Liver (tissue), 9 donors: ENCODE measurements around the gene KCNN1. TPM values are rescaled to one million over a fixed set of nuclear protein-coding genes. Genes with fewer than 3 reads are reported as not detected.

Experiments
- DNase-seq: peaks from one replicate; pipeline ENCODE4 v3.0.0-alpha.2; 2017; ENCODE audit warnings: low spot score
- H3K27ac ChIP-seq, 2 donors: one replicate each; pipeline ENCODE4 v1.7.0; 2013; ENCODE audit warnings: inconsistent platforms in 2 of 2, low read length in 2 of 2, control low read depth in 1 of 2, low read depth in 1 of 2, mild to moderate bottlenecking in 1 of 2
- H3K27me3 ChIP-seq, 4 donors: one replicate each; pipeline versions ENCODE4 v1.6.1 to v1.7.0; 2013; ENCODE audit warnings: low read length in 3 of 4, inconsistent platforms in 1 of 4, mild to moderate bottlenecking in 1 of 4, moderate library complexity in 1 of 4; ENCODE audit not compliant: control insufficient read depth in 4 of 4, insufficient read depth in 4 of 4
- H3K36me3 ChIP-seq, 4 donors: one replicate each; pipeline versions ENCODE4 v1.6.1 to v1.7.0; 2013; ENCODE audit warnings: low read length in 3 of 4, mild to moderate bottlenecking in 3 of 4, low read depth in 1 of 4, moderate library complexity in 1 of 4; ENCODE audit not compliant: control insufficient read depth in 4 of 4, insufficient read depth in 3 of 4
- H3K4me1 ChIP-seq, 4 donors: one replicate each; pipeline versions ENCODE4 v1.6.1 to v1.7.0; 2013; ENCODE audit warnings: low read length in 3 of 4, mild to moderate bottlenecking in 3 of 4, moderate library complexity in 1 of 4; ENCODE audit not compliant: control insufficient read depth in 4 of 4, insufficient read depth in 4 of 4
- H3K4me3 ChIP-seq, 3 donors: one replicate each; pipeline versions ENCODE4 v1.6.1 to v1.7.0; 2013; ENCODE audit warnings: low read length in 3 of 3, control low read depth in 1 of 3, low read depth in 1 of 3, mild to moderate bottlenecking in 1 of 3
- H3K9ac ChIP-seq, 2 donors: one replicate each; pipeline ENCODE4 v1.7.0; 2013; ENCODE audit warnings: low read length in 2 of 2, mild to moderate bottlenecking in 2 of 2, moderate library complexity in 2 of 2, control low read depth in 1 of 2, low read depth in 1 of 2
- H3K9me3 ChIP-seq, 4 donors: one replicate each; pipeline versions ENCODE4 v1.6.1 to v1.7.0; 2013; ENCODE audit warnings: low read length in 3 of 4; ENCODE audit not compliant: control insufficient read depth in 4 of 4
- ATF3 ChIP-seq: IDR thresholded peaks from 2 replicates; pipeline ENCODE4 v1.6.1; 2016; ENCODE audit warnings: antibody characterized with exemption
- CTCF ChIP-seq: fragments of 150-350 bp; IDR thresholded peaks from 2 replicates; pipeline ENCODE4 v1.5.1; 2017; ENCODE audit warnings: improper control_type of control experiment, low read depth, low read length; ENCODE audit not compliant: missing input control
- EGR1 ChIP-seq, 2 donors: IDR thresholded peaks; 2 replicates each; pipeline ENCODE4 v1.6.1; 2016 to 2018; ENCODE audit warnings: antibody characterized with exemption in 2 of 2, low read depth in 2 of 2
- FOXA1 ChIP-seq: IDR thresholded peaks from 2 replicates; pipeline ENCODE4 v1.6.1; 2016; ENCODE audit warnings: antibody characterized with exemption
- FOXA2 ChIP-seq: IDR thresholded peaks from 2 replicates; pipeline ENCODE4 v1.6.1; 2016; ENCODE audit warnings: antibody characterized with exemption
- GABPA ChIP-seq, 2 donors: IDR thresholded peaks in 1 of 2; conservative IDR thresholded peaks in 1 of 2; 2 replicates each; pipeline ENCODE4 v1.6.1; 2016; ENCODE audit warnings: antibody characterized with exemption in 2 of 2, mild to moderate bottlenecking in 1 of 2, moderate library complexity in 1 of 2
- HNF4A ChIP-seq, 2 donors: conservative IDR thresholded peaks; 2 replicates each; pipeline ENCODE4 v1.6.1; 2016; ENCODE audit warnings: antibody characterized with exemption in 2 of 2, mild to moderate bottlenecking in 2 of 2
- HNF4G ChIP-seq: IDR thresholded peaks from 2 replicates; pipeline ENCODE4 v1.6.1; 2016; ENCODE audit warnings: antibody characterized with exemption
- JUND ChIP-seq, 2 donors: IDR thresholded peaks; 2 replicates each; pipeline ENCODE4 v1.6.1; 2016; ENCODE audit warnings: antibody characterized with exemption in 2 of 2
- MAX ChIP-seq: IDR thresholded peaks from 2 replicates; pipeline ENCODE4 v1.6.1; 2016; ENCODE audit warnings: antibody characterized with exemption
- NR2F2 ChIP-seq: IDR thresholded peaks from 2 replicates; pipeline ENCODE4 v1.6.1; 2016; ENCODE audit warnings: antibody characterized with exemption
- RAD21 ChIP-seq, 2 donors: IDR thresholded peaks; 2 replicates each; pipeline ENCODE4 v1.6.1; 2016; ENCODE audit warnings: antibody characterized with exemption in 2 of 2, mild to moderate bottlenecking in 2 of 2
- REST ChIP-seq: IDR thresholded peaks from 2 replicates; pipeline ENCODE4 v1.6.1; 2016; ENCODE audit warnings: antibody characterized with exemption, mild to moderate bottlenecking
- RXRA ChIP-seq, 2 donors: IDR thresholded peaks; 2 replicates each; pipeline ENCODE4 v1.6.1; 2017 to 2018; ENCODE audit warnings: antibody characterized with exemption in 2 of 2, mild to moderate bottlenecking in 1 of 2
- SP1 ChIP-seq: IDR thresholded peaks from 2 replicates; pipeline ENCODE4 v1.6.1; 2018; ENCODE audit warnings: antibody characterized with exemption, mild to moderate bottlenecking
- TAF1 ChIP-seq: conservative IDR thresholded peaks from 2 replicates; pipeline ENCODE4 v1.6.1; 2016; ENCODE audit warnings: antibody characterized with exemption, mild to moderate bottlenecking
- YY1 ChIP-seq: IDR thresholded peaks from 2 replicates; pipeline ENCODE4 v1.6.1; 2016; ENCODE audit warnings: antibody characterized with exemption, mild to moderate bottlenecking
- ZBTB33 ChIP-seq: IDR thresholded peaks from 2 replicates; pipeline ENCODE4 v1.6.1; 2016; ENCODE audit warnings: antibody characterized with exemption
- WGBS: extraction: QIAGEN DNeasy Blood & Tissue Kit; methylation state at CpG from one replicate; pipeline ENCODE4 v1.1.7; 2013; 5-methylcytosine and 5-hydroxymethylcytosine counted together
- polyA plus RNA-seq, 2 donors: library from polyadenylated mRNA; stranded (reverse) in 1 of 2; unstranded in 1 of 2; fragments of 200-250 nt in 1 of 2; fragments of >200 nt in 1 of 2; fragmentation: Nextera tagmentation in 1 of 2; extraction: Ambion mirVana in 1 of 2; gene quantifications; one replicate each; pipeline versions ENCODE4 v1.2.1 to v1.2.3, GENCODE V29; 2013 to 2015
- total RNA-seq, 2 donors: library from RNA; depleted of rRNA; stranded (reverse); fragments of >200 nt; gene quantifications; one replicate each; pipeline ENCODE4 v1.2.3, GENCODE V29; 2014
- donor health status: healthy.
- donor health status: healthy.
- donor health status: healthy.
- donor health status: healthy.
- donor health status: healthy.

KCNN1 gene
- total and polyA plus RNA-seq, 4 donors: 0.05 to 0.08 (median 0.05) TPM; not detected in 1

- no peaks in the 10 kb centered on the region for H3K36me3 ChIP-seq
- H3K4me1 ChIP-seq: peaks cover 4 to 35% (median 9%) of the 10 kb centered on the region in 4 donors
- H3K27ac ChIP-seq: no peak overlapping the region
- no peak for TF ChIP-seq FOXA2
- no peak for TF ChIP-seq MAX
- no peak for TF ChIP-seq YY1
- TF ChIP-seq NR2F2: no peak
- TF ChIP-seq FOXA1: no peak
- TF ChIP-seq GABPA (IDR thresholded peaks at IDR 0.05 in 1 of 2, conservative IDR thresholded peaks at IDR 0.05 in 1 of 2): no peak
- TF ChIP-seq SP1: no peak
- no peak for TF ChIP-seq TAF1
- no peak for TF ChIP-seq REST
- no peak for TF ChIP-seq JUND (IDR thresholded peaks at IDR 0.05)
- no peak for TF ChIP-seq HNF4G
- no peak for TF ChIP-seq ZBTB33
- no peak for TF ChIP-seq HNF4A (conservative IDR thresholded peaks at IDR 0.05)
- no peak for TF ChIP-seq RAD21 (IDR thresholded peaks at IDR 0.05)
- TF ChIP-seq ATF3: no peak
- no peak for TF ChIP-seq CTCF
- TF ChIP-seq EGR1 (IDR thresholded peaks at IDR 0.05; ENCODE audit: low read depth in 2 of 2): no peak
- no peak for TF ChIP-seq RXRA (IDR thresholded peaks at IDR 0.05)
- H3K9me3 ChIP-seq: no peaks in the 10 kb centered on the region
- H3K9ac ChIP-seq: no peak overlapping the region
- peaks cover 0 to 22% (median 7%) of the 10 kb centered on the region in 4 donors for H3K27me3 ChIP-seq
- 55% methylated on average over 7 of the region's 7 CpGs for WGBS
- no peak overlapping the region for H3K4me3 ChIP-seq
- DNase-seq: no peak
Measured at GRCh38 chr19:17953316-17953801, 13.5 kb upstream of the KCNN1 start.
